GM18502 (cell line): ENCODE results near the gene GNAZ.
"Not testable (repeated sequence)": the region's sequence is repeated elsewhere in the genome, so short reads cannot be mapped to it uniquely, and the experiment has no call there.

Source experiments
- ATAC-seq: cut with Tn5 transposase; IDR thresholded peaks from one replicate; pipeline ENCODE4 v1.9.1; 2021; ENCODE audit warnings: mild to moderate bottlenecking; ENCODE audit not compliant: unreplicated experiment, poor library complexity

GNAZ gene

DNA sequence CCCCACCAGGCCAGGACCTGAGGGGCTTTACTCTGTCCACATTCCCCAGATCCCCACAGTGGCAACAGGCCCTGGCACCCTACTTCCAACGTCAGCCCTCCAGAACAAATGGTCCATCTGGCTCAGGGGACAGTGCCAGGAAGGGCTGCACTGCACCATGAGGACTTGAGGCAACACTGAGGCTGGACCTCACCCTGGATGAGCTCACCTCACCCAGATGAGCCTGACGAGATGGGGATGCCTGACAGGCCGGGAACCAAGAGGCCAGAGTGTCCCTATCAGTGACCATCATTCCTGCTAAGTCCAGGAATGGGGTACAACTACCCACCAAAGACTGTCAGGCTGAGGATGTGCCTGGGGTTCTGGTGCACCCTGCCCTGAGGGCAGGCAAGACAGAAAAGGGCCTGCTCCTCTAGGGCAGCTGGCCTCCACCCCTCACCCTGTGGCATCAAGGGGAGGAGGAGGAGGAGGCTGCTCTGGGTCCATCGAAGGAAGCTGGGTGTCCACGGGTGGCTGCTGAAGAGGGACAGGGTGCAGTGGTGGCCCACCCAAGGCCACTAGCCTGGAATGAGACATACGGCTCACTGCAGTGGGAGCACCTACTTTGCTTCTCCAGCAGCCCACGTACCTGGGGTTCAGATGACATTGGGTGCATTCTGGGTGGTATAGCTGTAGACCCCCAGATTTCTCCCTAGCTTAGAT, 56.9 kb downstream of the GNAZ start:
- ATAC-seq: no peak

DNA sequence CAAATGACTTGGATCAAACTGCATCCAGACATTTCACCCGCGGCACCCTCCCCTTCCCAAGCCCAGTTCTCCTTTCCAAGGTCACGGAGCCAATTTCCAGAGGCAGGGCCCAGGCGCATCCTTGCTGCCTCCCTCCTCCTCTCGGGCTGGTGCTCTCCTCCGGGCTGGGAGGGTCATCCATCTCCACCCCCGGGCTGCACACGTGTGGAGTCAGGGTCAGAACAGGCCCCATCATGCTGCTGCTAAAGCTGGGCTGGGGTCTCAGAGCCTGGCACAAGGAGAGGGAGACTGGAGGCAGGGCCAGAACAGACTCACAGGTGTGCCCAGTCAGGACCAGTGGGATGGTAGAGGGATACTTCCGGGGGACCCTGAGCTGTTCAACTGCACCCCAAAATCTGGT, 57.5 kb downstream of the GNAZ start:
- no peak for ATAC-seq

DNA sequence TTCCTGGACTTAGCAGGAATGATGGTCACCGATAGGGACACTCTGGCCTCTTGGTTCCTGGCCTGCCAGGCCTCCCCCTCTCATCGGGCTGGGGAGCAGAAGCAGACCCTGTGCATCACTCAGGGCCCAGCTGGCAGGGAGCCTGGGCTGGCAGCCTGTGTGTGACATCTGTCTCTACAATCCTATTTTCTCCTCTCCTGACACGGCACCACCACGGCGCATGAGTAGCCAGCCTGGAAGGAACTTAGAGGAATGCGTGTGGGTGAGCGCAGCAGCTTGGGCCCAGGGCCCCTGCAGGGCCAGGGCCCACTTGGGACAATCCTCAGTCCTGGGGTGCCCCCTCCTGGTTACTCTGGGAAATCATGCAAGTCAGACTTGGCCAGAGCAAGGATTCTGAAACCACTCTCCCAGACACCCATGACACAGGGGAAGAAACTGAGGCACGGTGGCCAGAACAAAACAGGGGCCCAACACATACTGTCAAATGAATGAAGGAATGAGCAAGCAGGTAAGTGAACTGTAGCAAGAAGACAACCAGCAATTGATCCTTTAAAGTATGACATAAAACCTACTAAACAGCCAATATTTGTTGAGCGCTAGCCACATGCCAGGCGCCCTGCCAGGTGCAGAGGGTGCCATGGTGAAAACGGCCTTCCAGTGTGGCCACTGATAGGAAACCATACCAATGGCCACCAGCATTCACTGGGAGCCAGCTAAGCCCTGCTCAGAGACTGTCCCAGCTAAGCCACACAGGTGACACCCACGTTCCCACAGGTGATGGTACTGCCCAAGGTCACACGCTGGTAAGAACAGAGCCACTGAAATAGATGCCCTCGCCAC, 58.2 kb downstream of the GNAZ start:
- ATAC-seq: no peak

DNA sequence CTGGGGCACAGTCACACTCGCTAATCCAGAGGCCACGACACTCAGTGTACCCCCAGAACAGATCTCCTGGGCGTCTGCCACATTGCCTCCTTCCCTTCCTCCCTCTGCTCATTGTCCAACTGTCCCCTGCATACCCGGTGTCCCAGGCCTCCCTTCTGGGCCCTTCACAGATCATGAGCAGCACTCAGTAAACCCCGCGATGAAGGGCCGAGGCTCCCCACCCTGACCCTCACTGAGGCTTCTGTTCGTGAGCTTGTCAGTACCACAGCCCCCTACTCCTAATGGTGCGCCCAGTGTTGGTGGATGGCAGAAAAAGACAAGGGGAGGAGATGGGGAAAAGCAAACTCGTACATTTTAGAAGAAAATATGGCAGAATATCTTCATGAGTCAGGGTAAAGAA, 58.8 kb downstream of the GNAZ start:
- ATAC-seq: no peak

DNA sequence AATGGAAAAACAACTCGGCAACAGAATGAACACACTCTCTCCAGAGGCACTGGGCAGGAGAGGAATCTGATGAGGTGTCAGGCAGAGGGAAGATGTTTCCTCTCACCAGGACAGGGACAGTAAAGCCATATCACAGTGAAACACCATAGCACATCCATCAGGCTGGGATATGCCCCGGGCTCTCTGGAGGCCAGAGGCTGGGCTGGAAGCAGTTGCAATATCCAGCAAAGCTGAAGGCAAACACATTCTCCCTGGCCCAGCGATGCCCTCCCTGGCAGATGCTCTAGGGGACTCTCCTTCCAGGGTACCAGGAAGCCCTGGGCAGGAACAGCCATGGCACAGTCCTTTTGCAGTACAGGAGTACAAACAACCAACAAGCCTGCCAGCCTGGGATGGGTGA, 60.4 kb downstream of the GNAZ start:
- ATAC-seq: no peak

DNA sequence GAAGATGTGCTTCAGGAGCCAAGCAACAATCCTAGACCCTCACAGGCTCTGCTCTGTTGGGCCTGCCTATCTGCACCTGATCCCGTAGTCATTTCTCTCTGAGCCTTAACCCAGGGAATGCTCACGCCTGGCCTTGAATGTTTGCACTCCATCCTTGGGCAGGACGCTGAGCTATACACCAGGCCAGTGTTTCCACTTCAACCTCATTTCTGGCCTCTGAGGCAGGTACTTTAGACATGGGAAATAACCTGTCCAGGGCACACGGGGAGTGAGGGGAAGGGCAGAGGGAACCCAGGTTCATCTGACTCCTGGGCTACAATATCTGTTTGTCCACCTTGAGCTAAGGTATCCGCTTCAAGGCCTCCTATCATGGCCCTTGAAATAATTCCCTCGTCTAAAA, 61.6 kb downstream of the GNAZ start:
- no peak for ATAC-seq

DNA sequence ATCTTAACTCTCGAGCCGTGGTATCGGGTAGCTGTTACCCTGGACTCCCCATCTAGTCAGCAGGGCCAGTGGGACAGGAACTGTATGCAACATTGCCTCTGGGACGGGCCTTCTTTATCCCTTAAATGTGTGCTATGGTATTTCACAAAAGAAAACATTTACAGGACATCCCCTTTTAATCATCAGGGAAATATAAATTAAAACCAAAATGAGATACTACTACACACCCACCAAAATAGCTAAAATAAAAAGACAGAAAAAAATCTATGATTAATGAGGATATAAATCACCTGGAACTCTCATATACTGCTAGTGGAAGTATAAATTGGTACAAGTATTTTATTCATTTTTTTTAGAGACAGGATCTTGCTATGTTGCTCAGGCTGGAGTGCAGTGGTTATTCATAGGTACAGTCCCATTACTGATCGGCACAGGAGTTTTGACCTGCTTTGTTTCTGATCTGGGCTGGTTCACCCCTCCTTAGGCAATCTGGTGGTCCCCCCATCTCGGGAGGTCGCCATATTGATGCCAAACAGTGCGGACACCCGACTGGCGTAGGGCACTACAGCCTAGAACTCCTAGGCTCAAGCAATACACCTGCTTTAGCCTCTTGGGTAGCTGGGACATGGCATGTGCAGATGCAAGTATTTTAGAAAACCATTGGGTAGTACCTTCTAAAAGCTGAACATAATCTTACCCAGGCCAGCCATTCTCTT, 62.2 kb downstream of the GNAZ start:
- no peak for ATAC-seq

DNA sequence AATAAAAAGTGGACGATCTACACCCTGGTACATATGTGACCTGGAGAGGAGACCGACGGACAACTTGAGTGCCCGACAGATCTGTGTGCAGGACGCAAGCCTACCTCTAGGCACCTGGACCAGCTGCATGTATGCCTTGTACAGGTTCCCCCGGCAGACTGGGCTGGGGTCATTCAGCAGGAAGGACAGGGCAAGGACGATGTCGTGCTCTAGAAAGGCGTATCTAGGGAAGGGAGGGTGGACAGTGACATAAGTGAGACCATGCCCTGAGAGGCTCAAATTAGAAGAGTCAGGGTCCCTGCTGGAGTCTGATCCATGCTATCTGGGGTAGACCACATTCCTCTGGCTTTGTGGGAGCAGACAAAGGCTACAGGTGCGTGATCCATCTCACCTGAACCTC, 63.6 kb downstream of the GNAZ start:
- ATAC-seq: no peak

DNA sequence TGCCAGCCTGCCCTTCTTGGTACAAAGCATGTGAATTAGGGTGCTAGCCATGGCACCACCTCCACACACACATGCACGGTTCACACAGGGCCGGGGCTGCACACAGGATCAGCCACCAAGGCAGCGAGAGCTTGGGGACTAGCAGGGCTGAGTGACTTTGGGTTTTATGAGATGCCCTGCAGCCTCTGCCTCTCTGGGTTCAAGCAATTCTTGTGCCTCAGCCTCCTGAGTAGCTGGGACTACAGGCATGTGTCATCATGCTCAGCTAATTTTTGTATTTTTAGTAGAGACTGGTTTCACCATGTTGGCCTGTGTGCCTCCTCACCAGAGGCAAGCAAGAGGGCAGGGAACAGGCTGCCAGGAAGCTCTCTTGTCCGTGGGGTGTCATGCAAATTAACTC, 66.7 kb downstream of the GNAZ start:
- not testable (repeated sequence) for ATAC-seq

DNA sequence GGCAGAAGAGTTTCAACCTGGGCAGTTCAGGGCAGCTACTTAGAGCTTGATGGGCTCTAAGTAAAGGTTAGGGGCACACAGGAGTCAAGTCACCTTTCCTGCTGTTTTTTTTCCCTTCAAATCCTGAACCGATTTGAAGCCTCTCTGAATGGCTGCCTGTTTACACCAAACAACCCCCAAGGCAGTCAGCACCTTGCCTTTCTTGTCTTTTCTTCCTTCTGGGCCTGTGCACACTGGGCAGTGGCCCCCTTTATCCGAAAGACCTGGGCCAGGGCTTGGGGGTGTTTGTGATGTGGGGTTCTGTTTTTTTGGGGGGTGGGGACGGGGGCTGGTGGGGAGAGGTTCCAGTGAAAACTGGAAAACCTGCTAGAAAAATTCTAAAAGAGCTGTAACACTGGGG, 67.1 kb downstream of the GNAZ start:
- ATAC-seq: no peak

DNA sequence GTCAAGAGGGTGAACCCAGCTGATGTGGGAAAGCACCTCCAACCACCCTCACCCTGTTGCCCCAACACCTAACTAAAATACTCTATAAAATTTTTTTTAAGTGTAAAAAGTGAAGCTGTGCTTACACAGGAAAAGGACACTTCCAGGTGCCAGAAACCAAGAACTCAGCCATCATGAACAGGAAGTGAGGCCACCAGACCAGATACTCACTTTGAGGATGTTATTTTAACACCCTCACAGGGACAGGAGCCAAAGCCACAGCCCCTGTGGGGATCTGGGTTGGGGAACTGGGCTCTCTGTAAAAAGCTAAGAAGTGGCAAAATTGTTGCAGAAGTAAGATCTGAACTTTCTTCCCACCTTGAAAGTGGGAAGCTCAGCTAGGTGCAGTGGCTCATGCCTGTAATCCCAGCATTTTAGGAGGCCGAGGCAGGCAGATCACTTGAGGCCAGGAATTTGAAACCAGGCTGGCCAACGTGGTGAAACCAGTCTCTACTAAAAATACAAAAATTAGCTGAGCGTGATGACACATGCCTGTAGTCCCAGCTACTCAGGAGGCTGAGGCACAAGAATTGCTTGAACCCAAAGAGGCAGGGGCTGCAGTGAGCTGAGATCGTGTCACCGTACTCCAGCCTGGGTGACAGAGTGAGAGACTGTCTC, 67.7 kb downstream of the GNAZ start:
- no peak for ATAC-seq

DNA sequence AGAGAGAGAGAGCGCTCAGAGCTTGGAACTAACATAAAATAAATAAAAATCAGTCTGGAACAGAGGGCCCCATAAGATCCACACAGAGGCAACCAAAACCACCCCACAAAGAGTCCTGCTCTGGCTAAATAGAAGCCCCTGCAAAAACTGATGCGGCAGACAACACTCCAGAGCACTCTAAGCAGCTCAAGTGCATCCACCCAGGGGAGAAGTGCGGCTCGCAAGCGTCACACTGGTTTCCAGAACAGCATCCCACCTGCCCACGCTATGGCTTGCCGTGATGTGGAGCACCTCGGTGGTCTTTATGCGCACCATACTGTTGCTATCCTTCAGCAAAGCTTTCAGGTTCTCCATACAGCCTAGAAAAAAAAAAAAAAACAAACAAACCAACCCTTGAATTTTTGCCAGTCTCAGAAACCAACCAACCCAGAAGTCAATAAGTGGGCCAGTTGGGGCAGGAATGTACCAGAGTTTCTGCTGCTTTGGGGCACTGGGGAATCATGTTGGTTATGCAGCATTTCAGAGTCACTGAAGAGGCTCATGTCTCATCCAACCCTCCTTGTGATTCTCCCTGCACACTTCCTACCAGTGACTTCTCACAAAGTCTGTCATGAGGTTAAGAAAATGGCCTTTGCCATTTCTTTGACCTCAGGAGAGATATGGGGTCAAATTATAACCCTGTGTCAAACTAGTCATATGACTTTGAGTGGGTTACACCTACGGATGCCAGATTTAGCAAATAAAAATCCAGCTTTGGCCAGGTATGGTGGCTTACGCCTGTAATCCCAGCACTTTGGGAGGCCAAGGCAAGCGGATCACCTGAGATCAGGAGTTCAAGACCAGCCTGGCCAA, 68.5 kb downstream of the GNAZ start:
- no peak for ATAC-seq

DNA sequence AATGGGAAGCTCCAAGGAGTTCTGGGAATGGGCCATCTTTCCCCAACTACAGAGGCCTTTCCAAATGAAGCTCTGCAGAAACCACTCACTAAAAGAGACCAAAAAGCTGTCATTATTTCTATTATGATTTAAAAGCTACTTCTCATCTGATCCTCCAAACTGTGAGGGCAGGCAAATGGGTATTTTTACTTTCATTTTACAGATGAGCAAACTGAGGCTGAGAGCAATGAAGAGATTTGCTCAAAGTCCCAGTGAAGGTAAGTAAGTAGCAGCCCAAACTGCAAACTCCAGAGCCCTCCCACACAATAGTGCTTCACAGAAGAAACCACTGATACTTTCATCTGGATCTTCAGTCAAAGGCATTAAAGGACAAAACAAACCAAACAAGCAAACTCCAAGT, 70.1 kb downstream of the GNAZ start:
- no peak for ATAC-seq

DNA sequence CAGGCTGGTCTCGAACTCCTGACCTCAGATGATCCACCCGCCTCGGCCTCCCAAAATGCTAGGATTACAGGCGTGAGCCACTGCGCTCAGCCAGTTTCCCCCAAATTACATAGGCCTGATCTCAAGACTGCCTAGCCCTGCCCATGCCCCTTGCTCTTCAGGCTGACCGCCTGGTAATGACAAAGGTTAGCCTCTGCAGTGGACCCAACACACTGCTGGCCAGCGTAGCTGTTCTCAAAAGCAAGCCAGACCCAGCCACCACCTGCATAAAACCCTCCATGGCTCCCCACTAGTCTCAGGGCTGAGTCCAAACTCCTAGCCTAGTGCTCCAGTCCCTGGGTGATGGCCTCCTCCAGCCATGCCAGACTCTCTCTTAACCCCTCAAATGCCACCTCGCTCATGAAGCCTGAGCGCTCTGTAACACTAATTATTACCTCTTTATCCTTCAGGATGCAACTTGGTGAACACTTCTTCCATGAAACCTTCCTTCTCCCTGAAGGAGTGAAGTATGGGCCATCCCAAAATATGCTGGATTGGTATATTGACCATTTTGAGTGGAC, 72.3 kb downstream of the GNAZ start:
- no peak for ATAC-seq

DNA sequence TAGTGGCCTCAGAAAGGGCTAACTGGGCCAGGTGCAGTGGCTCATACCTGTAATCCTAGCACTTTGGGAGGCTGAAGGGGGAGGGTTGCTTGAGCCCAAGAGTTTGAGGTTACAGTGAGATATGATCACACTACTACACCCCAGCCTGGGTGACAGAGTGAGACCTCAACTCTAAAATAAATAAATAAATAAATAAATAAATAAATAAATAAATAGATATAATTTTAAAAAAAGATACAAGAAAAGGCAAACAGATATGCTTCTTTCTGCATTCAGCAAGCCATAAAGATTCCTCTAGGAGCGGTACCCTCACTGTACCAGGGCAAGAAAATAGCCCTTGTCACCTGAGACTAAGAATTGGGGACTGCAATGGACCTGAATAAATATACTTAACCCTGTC, 72.8 kb downstream of the GNAZ start:
- no peak for ATAC-seq

DNA sequence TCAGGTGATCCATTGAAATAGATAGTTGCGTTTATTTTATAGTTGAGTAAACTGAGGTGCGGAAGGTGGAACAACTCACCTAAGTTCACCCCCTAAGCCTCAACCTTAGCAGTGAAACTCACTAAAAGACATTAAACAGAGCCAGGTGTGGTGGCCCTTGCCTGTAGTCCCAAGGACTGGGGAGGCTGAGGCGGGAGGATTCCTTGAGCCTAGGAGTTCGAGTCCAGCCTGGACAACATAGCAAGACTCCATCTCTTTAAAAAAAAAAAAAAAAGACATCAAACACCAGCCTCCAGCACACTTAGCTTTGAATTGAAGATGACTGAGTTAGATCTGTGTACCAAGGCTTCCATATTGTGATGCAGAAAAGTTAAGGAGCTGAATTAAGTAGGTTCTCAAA, 74.1 kb downstream of the GNAZ start:
- no peak for ATAC-seq

DNA sequence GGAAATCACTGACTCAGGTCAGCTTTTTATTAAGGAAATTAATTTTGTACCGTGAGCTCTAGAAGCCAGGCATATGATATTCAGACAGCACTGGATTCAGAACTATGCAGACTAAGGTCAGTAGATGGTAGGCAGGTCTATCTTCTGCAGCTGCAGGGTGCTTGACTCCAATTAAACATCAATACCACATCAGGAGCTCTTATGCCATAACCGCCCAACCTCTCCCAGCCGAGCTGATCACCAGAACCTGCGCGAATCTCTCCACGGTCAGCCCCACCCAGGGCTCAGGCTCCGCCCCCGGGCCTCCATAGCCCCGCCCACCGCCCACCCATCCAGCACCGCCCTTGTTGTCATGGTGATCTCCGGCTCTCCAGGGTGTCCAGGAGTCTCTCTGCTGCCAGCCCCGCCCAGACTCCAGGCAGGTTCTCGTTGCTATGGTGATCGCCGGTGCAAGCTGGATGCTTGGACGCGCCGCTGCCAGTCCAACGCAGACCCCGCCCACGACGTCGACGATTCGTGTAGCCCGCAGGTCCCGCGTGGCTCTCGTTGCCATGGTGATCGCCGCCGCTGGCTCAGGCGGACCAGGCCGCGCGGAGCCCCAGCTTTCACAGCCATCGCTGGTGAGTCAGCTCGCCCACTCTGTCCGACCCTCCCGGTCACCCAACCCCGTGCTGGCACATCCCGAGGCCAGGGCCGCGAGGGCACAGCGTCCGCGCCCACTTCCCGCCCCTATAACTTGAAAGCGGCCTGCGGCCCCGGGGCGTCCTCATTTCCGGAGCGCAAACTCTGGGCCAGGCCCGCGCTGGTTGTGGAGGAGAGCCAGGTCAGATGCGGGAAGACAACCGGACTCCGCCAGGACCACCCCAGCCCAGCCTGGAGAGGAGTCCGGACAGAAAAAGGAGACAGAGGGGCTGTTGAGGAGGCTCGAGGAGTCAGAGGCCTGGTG, 74.9 kb downstream of the GNAZ start, which contains the start of gene RAB36:
RAB36 (plus strand) TSS at position 546 of the 946 bp plus-strand sequence. CDS start 1,140 bp downstream, outside the sequence.
- ATAC-seq: no peak

DNA sequence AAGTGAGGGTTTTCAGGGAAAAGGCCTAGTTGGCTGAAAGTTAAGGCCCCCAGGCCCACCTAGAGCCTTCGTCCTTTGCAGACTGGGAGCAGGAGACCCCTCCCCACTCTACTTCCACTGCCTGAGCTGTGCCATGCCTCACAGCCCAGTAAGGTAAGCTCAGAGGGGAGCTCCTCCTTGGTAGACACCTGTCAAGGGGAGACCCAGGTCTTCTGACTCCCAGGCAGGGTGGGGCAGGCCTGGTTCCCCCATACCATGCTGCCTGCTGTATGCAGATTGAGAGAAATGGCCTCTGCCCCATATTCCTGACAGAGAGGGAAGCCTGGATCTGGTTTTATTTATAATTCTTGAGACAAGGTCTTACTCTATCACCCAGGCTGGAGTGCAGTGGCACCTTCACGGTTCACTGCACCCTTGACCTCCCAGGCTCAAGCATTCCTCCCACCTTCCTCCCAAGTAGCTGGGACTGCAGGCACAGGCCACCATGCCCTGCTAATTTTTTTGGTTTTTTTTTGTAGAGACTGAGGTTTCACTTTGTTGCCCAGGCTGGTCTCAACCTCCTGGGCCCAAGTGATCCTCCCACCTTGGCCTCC, 75.7 kb downstream of the GNAZ start:
- ATAC-seq: no peak
